DND-41 (cell line): ENCODE results near the gene FAM163B.

Experiments
- ATAC-seq: fragments of 200-7000 bp; cut with Tn5 transposase; 3 replicates; pipeline ENCODE4 v1.9.1; 2021; ENCODE audit warnings: low read depth; ENCODE audit not compliant: insufficient read depth
- DNase-seq: peaks from one replicate; pipeline ENCODE4 v3.0.0-alpha.2; 2020
- H2AFZ ChIP-seq: 2 replicates; pipeline ENCODE4 v1.6.0; 2012; ENCODE audit warnings: low read depth, low read length
- H3K27ac ChIP-seq: 2 replicates; pipeline ENCODE4 v1.5.1; 2012; ENCODE audit warnings: low read length, inconsistent platforms
- H3K27me3 ChIP-seq: fragments of 200-600 bp; sonication (generic); 2 replicates; pipeline ENCODE4 v1.6.0; 2012; ENCODE audit warnings: low read length, mild to moderate bottlenecking, inconsistent platforms; ENCODE audit not compliant: insufficient read depth, poor library complexity
- H3K36me3 ChIP-seq: 2 replicates; pipeline ENCODE4 v1.5.1; 2012; ENCODE audit warnings: low read length, inconsistent platforms; ENCODE audit not compliant: insufficient read depth
- H3K4me1 ChIP-seq: 2 replicates; pipeline ENCODE4 v1.5.1; 2012; ENCODE audit warnings: mild to moderate bottlenecking, low read length; ENCODE audit not compliant: insufficient read depth
- H3K4me2 ChIP-seq: 2 replicates; pipeline ENCODE4 v1.6.0; 2012; ENCODE audit warnings: mild to moderate bottlenecking, moderate library complexity, low read length, inconsistent platforms; ENCODE audit not compliant: insufficient read depth
- H3K4me3 ChIP-seq, 2 experiments: fragments of 200-600 bp in 1 of 2; shearing (Covaris generic) in 1 of 2; 2 replicates each; pipeline ENCODE4 v1.5.1; 2012 to 2016; ENCODE audit warnings: inconsistent platforms in 2 of 2, low read length in 2 of 2, mild to moderate bottlenecking in 2 of 2, low read depth in 1 of 2, moderate library complexity in 1 of 2
- H3K79me2 ChIP-seq: 2 replicates; pipeline ENCODE4 v1.6.0; 2012; ENCODE audit warnings: low read length, inconsistent platforms; ENCODE audit not compliant: insufficient read depth
- H3K9ac ChIP-seq: 2 replicates; pipeline ENCODE4 v1.6.0; 2012; ENCODE audit warnings: low read depth, mild to moderate bottlenecking, inconsistent platforms, low read length, moderate library complexity
- H3K9me3 ChIP-seq: 2 replicates; pipeline ENCODE4 v1.5.1; 2012; ENCODE audit warnings: low read length, moderate library complexity, mild to moderate bottlenecking, inconsistent platforms; ENCODE audit not compliant: insufficient read depth, severe bottlenecking
- H4K20me1 ChIP-seq: 2 replicates; pipeline ENCODE4 v1.6.0; 2012; ENCODE audit warnings: low read length; ENCODE audit not compliant: insufficient read depth
- CTCF ChIP-seq: IDR thresholded peaks from 2 replicates; pipeline ENCODE4 v1.5.1; 2012; ENCODE audit warnings: borderline replicate concordance, low read length, moderate library complexity, mild to moderate bottlenecking; ENCODE audit not compliant: poor library complexity, severe bottlenecking; ENCODE audit errors: extremely low read depth
- EZH2 ChIP-seq: IDR thresholded peaks from 3 replicates; pipeline ENCODE4 v1.6.1; 2012; ENCODE audit warnings: borderline replicate concordance, low read depth, mild to moderate bottlenecking, moderate library complexity, low read length, inconsistent platforms; ENCODE audit not compliant: severe bottlenecking

FAM163B gene

DNA sequence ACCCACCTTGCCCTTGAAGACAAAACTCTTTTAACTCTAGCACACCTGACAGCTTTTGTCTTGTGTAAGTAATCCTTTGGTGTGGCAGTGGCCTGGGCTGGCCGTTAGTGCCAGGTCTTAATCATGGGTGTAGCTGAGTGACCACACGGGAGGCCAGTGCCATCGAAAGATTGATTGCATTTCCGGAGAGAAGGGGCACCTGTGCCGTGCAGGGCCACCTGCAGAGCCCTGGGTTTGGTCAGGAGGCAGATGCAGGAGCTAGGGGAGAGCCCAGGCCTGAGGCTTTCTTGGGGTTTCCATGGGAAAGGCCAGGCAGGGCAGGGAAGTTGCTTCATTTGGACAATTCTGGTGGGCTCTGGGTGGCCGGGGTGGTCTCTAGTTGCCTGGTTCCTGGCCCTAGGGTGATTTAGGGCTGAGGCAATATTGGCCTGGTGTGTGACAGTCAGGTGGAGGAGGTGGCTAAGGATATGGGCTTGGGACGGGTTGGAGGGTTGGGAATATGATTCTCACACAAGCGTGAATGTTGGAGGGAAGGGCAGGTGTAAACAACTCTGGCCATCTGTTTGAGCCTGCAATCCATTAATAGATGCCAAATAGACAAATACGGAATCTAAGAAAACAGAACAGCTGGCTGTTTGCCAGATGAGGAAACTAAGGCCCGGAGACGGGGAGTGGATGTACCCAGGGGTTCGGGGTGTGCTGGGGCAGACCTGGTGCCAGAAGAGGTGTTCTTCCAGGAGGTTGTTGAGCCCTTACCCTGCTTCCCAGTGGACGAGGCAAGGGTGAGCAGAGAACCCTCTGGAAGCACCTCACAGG lies 31.6 kb upstream of the FAM163B start:
- H3K27ac ChIP-seq, result no peak overlapping the region
- no peak for ATAC-seq
- no peak overlapping the region for H2AFZ ChIP-seq
- TF ChIP-seq CTCF (no peak), EZH2 (no peak)
- no peak overlapping the region for H3K9ac ChIP-seq
- H3K9me3 ChIP-seq, result no peaks in the 10 kb centered on the region
- no peak for DNase-seq
- no peaks in the 10 kb centered on the region for H3K79me2 ChIP-seq
- H3K4me2 ChIP-seq, result no peak overlapping the region
- no peaks in the 10 kb centered on the region for H3K36me3 ChIP-seq
- no peaks in the 10 kb centered on the region for H3K4me1 ChIP-seq
- no peak overlapping the region for H3K4me3 ChIP-seq
- H3K27me3 ChIP-seq, result no peaks in the 10 kb centered on the region
- no peaks in the 10 kb centered on the region for H4K20me1 ChIP-seq

GRCh38 chr9:133640160-133640559 lies 31.0 kb upstream of the FAM163B start:
- H2AFZ ChIP-seq, result no peak overlapping the region
- no peak overlapping the region for H3K9ac ChIP-seq
- H3K27me3 ChIP-seq, result no peaks in the 10 kb centered on the region
- no peak overlapping the region for H3K4me2 ChIP-seq
- no peaks in the 10 kb centered on the region for H4K20me1 ChIP-seq
- no peaks in the 10 kb centered on the region for H3K36me3 ChIP-seq
- H3K27ac ChIP-seq, result no peak overlapping the region
- no peaks in the 10 kb centered on the region for H3K4me1 ChIP-seq
- DNase-seq (no peak), ATAC-seq (no peak)
- TF ChIP-seq CTCF (no peak), EZH2 (no peak)
- H3K4me3 ChIP-seq, result no peak overlapping the region
- no peaks in the 10 kb centered on the region for H3K9me3 ChIP-seq
- H3K79me2 ChIP-seq, result no peaks in the 10 kb centered on the region

DNA sequence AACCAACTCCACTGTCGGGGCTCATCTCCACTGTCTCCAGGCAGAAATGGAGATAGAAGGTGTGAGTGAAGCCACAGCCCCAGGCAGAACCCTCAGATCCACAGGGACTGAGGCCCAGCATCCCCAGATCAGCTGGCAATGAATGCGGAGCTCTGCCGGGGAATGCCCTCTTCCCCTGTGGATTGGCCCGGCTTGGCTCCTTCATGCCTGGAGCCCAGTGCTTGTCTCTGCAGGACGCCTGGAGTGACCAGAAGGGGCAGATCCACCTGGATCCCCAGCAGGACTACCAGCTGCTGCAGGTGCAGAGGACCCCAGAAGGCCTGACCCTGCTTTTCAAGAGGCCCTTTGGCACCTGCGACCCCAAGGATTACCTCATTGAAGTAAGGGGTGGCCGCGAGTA lies 30.4 kb upstream of the FAM163B start:
- H3K36me3 ChIP-seq, result no peaks in the 10 kb centered on the region
- no peaks in the 10 kb centered on the region for H3K79me2 ChIP-seq
- no peak overlapping the region for H3K9ac ChIP-seq
- no peak overlapping the region for H3K4me3 ChIP-seq
- H3K4me1 ChIP-seq, result peaks cover under 1% of the 10 kb centered on the region; the same call in 1 of the 2 replicates
- H4K20me1 ChIP-seq, result no peaks in the 10 kb centered on the region
- DNase-seq (no peak), ATAC-seq (no peak)
- H3K4me2 ChIP-seq, result no peak overlapping the region
- TF ChIP-seq EZH2 (no peak), CTCF (no peak)
- no peaks in the 10 kb centered on the region for H3K27me3 ChIP-seq
- no peak overlapping the region for H2AFZ ChIP-seq
- no peak overlapping the region for H3K27ac ChIP-seq
- no peaks in the 10 kb centered on the region for H3K9me3 ChIP-seq

DNA sequence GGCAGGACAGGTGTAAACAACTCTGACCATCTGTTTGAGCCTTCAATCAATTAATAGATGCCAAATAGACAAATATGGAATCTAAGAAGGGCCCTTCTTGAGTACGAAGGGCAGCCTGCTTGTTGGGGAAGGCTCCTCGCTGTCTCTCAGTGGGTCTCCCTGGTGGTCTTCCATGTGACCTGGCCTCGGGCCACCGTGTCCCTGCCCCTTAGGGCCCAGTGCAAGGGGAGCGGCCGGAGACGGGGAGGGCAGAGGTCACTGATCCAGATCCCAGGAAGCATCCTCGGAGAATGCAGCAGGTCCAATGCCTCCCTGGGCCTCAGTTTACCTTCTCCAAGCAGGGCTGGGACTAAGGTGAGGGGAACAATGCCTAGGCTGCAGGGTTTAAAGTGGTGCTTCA lies 29.5 kb upstream of the FAM163B start:
- Histone ChIP-seq H3K36me3 (no peaks in the 10 kb centered on the region), H3K27ac (no peak overlapping the region), H3K79me2 (no peaks in the 10 kb centered on the region), H3K4me3 (no peak overlapping the region), H3K4me2 (no peak overlapping the region), H3K27me3 (no peaks in the 10 kb centered on the region), H4K20me1 (no peaks in the 10 kb centered on the region), H3K4me1 (peaks cover 4% of the 10 kb centered on the region), H2AFZ (no peak overlapping the region), H3K9me3 (no peaks in the 10 kb centered on the region), H3K9ac (no peak overlapping the region)
- DNase-seq (no peak), ATAC-seq (no peak)
- TF ChIP-seq CTCF (no peak), EZH2 (no peak)
